HG02623 (cell line): Measurements from ENCODE around the gene RUNX2.
"Not testable (repeated sequence)": the region's sequence is repeated elsewhere in the genome, so short reads cannot be mapped to it uniquely, and the experiment has no call there.

Source experiments
- ATAC-seq: cut with Tn5 transposase; IDR thresholded peaks from one replicate; pipeline ENCODE4 v1.9.1; 2021; ENCODE audit warnings: moderate library complexity; ENCODE audit not compliant: unreplicated experiment

RUNX2 gene

GRCh38 chr6:45327956-45328522 is at the start of gene RUNX2:
TSS of gene RUNX2 (plus strand) at chr6:45328330. CDS start at chr6:45328727, 397 bp downstream.
- no peak for ATAC-seq

GRCh38 chr6:45278367-45278766 is 49.8 kb upstream of the RUNX2 start:
- no peak for ATAC-seq

DNA sequence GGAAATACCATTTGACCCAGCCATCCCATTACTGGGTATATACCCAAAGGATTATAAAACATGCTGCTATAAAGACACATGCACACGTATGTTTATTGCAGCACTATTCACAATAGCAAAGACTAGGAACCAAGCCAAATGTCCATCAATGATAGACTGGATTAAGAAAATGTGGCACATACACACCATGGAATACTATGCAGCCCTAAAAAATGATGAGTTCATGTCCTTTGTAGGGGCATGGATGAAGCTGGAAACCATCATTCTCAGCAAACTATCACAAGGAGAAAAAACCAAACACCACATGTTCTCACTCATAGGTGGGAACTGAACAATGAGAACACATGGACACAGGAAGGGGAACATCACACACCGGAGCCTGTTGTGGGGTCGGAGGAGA is 41.4 kb upstream of the RUNX2 start:
- not testable (repeated sequence) for ATAC-seq

DNA sequence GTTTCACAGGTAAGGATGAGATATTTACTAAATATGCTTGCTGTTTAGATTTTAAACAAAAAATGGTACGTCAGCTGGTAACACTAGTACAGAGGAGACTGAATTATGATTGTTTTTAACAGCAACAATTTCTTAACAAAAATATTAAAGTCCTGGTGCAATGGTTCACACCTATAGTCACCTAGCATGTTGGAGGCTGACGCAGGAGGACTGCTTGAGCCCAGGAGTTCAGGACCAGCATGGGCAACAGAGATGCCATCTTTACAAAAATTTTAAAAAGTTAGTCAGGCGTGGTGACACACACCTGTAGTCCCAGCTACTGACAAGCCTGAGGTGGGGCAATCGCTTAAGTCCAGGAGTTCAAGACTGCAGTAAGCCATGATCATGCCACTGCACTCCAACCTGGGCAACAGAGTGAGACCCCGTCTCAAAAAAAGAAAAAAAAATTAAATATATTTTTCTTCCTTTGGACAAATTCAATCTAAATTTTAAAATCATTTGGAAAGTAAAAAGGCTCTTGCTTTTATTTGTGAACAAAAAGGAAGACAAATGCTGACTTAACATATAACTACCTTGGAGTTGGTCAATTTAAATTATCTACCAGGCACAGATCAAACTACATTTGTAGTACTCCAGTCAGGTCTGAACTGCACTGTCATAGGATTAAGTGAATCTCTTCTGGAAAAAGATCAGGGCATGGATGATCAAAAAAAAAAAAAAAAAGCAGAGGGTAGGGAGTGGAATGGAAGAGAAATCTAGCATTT is 38.2 kb upstream of the RUNX2 start:
- no peak for ATAC-seq

- ATAC-seq: no peak
Observed at GRCh38 chr6:45293306-45293705, 34.8 kb upstream of the RUNX2 start.

DNA sequence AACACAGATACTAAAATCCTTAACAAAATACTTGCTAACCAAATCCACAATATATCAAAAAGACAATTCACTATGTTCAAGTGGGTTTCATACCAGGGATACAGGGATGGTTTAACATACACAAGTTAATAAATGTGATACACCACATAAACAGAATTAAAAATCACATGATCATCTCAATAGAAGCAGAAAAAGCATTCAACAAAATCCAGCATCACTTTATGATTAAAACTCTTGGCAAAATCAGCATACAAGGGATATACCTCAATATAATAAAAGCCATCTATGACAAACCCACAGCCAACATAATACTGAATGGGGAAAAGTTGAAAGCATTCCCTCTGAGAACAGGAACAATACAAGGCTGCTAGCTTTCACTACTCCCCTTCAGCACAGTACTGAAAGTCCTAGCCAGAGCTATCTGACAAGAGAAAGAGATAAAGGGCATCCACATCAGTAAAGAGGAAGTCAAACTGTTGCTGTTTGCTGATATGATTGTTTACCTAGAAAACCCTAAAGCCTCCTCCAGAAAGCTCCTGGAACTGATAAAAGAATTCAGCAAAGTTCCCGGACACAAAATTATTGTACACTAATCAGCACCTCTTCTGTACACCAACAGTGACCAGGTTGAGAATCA is 33.9 kb upstream of the RUNX2 start:
- ATAC-seq: not testable (repeated sequence)

GRCh38 chr6:45297320-45297719 is 30.8 kb upstream of the RUNX2 start:
- no peak for ATAC-seq

DNA sequence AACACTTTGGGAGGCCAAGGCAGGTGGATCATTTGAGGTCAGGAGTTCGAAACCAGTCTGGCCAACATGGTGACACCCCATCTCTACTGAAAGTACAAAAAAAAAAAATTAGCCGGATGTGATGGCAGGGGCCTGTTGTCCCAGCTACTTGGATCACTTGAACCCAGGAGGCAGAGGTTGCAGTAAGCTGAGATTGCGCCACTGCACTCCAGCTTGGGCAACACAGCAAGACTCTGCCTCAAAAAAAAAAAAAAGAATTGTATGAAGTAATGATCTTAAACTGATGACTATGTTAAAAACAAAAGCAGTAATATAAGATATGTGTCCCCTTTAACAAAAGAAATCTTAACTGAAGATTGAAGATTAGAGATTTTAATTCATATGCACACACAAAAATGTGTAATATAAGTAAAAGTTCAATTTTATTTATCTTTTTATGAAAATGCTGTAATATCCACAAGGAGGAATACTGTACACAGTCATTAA is 29.0 kb upstream of the RUNX2 start:
- ATAC-seq: no peak

- ATAC-seq: no peak
Observed at GRCh38 chr6:45300736-45301135, 27.4 kb upstream of the RUNX2 start.

DNA sequence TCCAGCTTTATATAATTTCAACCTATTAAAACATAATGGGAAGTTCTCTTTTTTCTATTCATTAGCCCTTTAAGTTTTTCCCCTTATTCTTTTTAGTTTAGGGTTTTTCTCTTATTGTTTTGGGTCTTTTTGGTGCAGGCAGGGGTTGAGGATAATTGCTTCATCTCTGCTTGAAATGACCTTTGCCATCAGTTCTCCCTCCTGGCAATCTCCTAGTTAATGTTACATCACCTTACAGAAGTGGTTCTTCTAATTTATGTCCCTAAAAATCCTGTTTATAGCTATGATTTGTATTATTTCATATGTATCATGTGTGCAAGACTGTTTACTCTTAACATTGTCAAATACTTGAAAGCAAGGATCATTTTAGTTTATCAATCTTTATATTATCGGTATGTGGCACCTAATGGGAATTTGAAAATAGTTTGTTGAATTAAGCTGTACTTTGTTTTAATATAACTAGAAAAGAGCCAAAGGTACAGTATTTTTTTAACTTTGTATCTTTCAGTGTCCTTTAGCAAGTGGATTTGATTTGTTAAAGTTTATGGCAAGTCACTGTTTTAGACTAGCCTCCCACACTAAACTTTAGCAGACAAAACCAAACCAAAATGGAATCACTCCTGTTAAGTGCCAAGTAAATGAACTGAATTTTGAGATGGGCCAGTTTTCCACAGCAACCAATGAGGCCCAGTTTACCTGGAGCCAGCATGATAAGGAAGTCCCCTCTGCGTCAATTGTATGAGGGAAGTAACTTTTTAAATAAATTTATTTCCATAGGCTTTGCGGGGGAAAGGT is 26.6 kb upstream of the RUNX2 start:
- no peak for ATAC-seq

DNA sequence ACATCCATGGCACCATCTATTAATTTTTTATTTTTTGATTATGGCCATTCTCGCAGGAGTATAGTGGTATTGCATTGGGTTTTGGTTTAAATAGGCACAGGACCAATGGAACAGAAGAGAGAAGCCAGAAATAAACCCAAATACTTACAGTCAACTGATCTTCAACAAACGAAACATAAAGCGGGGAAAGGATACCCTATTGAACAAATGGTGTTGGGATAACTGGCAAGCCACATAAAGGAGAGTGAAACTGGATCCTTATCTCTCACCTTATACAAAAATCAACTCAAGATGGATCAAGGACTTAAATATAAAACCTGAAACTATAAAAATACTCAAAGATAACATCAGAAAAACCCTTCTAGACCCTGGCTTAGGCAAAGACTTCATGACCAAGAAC is 25.3 kb upstream of the RUNX2 start:
- ATAC-seq: no peak

DNA sequence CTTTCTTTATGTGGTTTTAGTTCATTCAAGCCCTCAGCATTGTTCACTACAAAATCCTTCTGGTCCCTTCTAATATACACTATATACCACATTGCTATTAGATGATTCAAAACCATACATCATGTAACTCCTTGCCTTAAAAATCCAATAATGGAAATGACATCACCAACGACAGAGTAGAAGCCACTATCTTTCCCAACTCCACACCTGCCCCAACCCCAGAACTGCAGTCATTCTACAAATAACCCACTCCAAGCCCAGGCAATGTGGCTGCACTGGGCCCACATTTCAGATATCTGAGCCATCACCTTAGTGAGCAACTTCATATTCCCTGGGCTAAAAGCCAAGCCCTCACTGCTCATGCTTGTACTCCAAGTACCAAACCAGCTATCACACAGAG is 22.6 kb upstream of the RUNX2 start:
- no peak for ATAC-seq

- ATAC-seq: no peak
Observed at GRCh38 chr6:45310118-45310788, 17.9 kb upstream of the RUNX2 start.

- no peak for ATAC-seq
Observed at GRCh38 chr6:45314146-45314545, 14.0 kb upstream of the RUNX2 start.

DNA sequence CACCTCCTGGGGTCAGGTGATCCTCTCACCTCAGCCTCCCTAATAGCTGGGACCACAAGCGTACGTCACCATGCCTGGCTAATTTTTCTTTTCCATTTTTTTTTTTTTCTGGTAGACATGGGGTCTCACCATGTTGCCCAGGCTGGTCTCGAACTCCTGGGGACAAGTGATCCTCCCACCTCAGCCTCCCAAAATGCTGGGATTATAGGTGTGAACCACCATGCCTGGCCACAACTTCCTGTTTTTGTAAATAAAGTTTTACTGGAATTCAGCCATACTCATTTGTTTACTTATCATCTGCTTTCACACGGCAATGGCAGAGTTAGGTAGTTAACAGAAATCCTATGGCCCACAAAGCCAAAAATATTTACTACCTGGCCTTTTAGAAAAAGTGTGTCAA is 7.8 kb upstream of the RUNX2 start:
- ATAC-seq: no peak

DNA sequence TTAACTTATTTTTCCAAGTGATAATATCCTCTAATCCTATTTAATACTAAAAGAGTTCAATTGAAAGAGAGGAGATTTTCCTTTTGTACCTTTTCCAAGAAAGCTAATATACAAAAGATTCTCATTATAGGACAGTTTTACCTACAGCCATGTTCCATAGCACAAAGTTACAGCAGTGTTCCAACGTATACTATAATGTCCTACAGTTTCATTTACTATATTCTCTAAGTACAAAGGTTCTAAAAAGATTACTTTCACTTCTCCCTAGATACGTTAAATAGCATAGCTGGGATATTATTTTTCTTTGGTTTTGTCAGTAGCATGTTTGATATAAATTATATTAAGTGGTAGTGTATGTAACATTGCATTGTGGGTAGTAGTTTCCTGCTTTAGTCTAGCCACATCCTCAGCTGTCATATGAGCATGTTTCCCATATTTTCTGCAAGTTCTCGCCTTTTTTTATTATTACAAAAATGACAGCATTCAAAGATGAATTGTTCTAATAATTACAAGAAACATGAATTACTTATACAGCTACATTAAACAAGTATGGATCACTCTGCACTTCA is 4.4 kb upstream of the RUNX2 start:
- ATAC-seq: no peak

DNA sequence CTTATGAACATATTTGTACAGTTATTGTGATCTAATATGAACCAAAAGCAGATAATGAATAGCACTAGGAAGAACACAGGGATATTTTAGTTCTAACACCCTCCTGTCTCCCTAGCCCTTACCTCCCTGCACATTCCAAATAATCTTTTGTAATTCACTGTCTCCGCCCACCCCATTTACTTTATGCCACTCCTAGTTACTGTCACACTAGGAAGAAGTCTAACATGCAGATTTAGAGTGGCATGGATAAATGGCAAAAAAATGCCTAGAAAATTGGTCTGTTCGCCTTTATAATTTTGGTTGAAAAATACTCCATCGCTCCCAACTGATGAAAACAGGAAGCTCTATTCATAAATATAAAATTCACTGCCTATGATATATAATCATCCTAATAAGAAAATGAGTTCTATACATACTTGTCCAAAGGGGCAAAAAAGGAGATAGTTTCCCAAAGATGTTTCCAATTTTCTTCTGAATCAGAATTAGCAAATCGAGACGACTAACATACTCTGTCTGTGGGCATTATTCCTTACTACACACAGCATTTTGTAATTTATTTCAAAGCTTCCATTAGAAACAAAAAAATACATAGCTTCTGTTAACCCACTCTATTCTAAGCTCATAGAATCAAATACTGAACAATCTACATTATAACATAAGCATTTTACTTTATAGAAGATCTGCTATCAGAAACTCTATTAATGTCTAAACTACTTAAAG is 1.3 kb upstream of the RUNX2 start:
- no peak for ATAC-seq

DNA sequence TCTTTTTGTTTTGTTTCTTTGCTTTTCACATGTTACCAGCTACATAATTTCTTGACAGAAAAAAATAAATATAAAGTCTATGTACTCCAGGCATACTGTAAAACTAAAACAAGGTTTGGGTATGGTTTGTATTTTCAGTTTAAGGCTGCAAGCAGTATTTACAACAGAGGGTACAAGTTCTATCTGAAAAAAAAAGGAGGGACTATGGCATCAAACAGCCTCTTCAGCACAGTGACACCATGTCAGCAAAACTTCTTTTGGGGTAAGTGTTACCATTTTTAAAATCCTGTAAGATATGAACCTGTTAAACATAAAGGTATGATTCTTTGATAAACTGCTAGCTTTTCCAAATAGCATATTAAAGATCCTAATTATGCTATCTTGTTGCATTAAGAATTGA is 393 bp downstream of the RUNX2 start:
- ATAC-seq: no peak

DNA sequence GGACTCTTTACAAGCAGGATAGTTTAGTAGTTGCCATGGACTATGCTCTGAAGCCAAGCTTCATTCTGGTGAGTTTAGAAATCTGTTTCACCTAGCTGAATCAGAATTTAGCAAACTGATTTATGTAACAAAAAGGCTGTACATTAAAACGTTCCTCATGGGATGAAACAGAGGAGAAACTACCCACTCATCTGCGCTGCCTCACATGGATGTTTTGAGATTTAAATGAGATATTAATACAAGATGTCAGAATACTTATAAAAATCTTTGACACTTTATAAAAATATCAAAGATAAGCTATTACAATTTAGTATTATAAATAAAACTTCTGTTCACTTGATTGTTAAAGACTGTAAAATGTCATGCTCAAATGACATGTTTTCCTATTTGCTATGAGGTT is 16.8 kb downstream of the RUNX2 start:
- no peak for ATAC-seq

DNA sequence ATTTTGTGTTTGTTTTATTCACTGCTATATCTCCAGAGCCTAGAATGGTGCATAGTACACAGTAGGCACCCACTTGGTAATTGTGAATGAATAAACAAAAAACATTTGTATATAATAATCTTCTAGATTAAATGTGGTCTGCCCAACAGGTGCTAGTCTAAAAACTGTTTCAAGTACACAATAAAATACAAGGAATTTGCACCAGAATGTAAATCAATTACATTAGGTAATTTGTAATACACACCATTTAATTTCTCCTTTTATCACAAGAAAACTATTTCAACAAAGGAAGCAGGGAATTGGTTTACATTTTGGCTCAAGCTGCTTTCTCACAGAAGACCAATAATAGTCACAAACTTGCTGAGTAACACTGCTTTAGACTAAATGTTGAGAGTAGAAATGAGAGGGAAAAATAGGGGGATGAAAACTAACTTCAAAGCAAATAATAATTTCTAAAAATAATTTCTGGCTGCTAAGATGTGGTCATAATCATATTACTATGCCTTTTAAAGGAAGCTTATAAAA is 22.1 kb downstream of the RUNX2 start:
- no peak for ATAC-seq
